T-helper 2 cell treated with Interferon-gamma antibody and Interleukin-4, amounts not matched to agents 5 μg/mL and 100 μg/mL, for 36 hours (primary cell): ENCODE data around the gene PPIF.

Experiments used
- DNase-seq: peaks from one replicate; pipeline ENCODE4 v3.0.0; 2021; ENCODE audit warnings: low spot score
- H3K27ac Mint-ChIP-seq: one replicate; pipeline ENCODE4 v1.8.0; 2021; ENCODE audit warnings: mild to moderate bottlenecking, mixed read lengths
- H3K27me3 Mint-ChIP-seq: one replicate; pipeline ENCODE4 v1.8.0; 2021; ENCODE audit warnings: low read depth, mixed read lengths
- H3K36me3 Mint-ChIP-seq: one replicate; pipeline ENCODE4 v1.8.0; 2021; ENCODE audit warnings: low read depth, mixed read lengths
- H3K4me1 Mint-ChIP-seq: one replicate; pipeline ENCODE4 v1.8.0; 2021; ENCODE audit warnings: low read depth, mixed read lengths
- H3K4me3 Mint-ChIP-seq: one replicate; pipeline ENCODE4 v1.8.0; 2022; ENCODE audit warnings: mild to moderate bottlenecking, moderate library complexity, mixed read lengths
- H3K9me3 Mint-ChIP-seq: one replicate; pipeline ENCODE4 v1.8.0; 2021; ENCODE audit warnings: mixed read lengths

The PPIF gene

DNA sequence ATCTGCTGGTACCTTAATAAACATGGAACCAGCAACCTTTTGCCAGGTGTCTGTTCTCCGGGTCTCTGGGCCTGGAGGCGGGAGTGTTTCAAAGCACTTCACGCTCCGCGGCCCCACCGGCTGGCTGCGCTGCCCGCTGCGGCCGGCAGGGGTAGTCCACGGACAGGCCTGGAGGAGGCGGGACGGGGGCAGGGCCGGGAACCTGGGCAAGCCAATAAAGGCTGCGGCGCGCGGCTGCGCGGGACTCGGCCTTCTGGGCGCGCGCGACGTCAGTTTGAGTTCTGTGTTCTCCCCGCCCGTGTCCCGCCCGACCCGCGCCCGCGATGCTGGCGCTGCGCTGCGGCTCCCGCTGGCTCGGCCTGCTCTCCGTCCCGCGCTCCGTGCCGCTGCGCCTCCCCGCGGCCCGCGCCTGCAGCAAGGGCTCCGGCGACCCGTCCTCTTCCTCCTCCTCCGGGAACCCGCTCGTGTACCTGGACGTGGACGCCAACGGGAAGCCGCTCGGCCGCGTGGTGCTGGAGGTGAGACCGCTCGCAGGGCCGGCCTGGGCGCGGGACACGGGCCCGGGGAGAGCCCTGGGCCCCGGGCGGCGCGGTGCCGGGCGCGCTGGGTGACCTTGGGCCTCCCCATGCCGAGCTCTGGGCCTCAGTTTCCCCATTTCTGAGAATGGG is at the start of gene PPIF:
Gene PPIF (plus strand): TSS at position 244 of the 668 bp plus-strand sequence. CDS start 80 bp downstream, at position 324.
- Mint-ChIP-seq H3K4me1 (peaks cover 31% of the 10 kb centered on the region), H3K9me3 (no peaks in the 10 kb centered on the region), H3K27ac (peak within 1 kb of the TSS; percentile 95), H3K36me3 (peaks cover 37% of the 10 kb centered on the region), H3K4me3 (peak within 1 kb of the TSS; percentile 93), H3K27me3 (no peaks in the 10 kb centered on the region)
- DNase-seq, result peak; percentile 93

DNA sequence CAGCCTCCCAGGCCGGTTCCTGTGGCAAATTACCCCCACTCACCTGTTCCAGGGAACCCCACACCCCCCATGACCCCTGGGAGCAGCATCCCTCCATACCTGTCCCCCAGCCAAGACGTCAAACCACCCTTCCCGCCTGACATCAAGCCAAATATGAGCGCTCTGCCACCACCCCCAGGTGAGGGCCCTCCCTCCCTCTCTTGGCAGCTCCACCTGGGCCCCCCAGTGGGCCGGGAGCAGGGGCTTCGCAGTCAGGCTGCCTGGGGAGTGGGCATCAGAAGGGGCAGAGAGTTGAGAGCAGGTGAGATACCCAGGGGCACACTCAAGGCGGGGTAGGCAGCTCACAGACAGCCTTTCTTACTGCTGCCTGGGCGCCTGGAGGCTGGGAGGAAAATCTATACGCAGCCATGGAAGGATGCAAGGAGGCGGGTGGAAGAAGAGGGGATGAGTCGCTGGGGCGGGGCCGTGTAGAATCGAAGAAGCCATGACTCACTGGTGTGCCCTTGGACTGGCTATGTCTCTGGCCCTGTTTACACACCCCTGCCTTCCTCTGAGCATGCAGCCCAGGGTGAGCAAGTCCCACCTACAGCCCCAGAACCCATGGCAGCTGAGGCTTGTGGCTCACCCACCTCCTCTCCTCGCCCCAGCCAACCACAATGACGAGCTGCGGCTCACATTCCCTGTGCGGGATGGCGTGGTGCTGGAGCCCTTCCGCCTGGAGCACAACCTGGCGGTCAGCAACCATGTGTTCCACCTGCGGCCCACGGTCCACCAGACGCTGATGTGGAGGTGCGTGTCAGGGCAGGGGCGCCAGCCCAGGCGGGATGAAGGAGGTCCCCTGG is 48.6 kb upstream of the PPIF start:
- peak; percentile 73 for DNase-seq
- peak overlapping the region; percentile 45 for H3K27ac Mint-ChIP-seq
- peaks cover 16% of the 10 kb centered on the region for H3K4me1 Mint-ChIP-seq
- H3K27me3 Mint-ChIP-seq, result no peaks in the 10 kb centered on the region
- no peaks in the 10 kb centered on the region for H3K9me3 Mint-ChIP-seq
- peaks cover 59% of the 10 kb centered on the region for H3K36me3 Mint-ChIP-seq
- H3K4me3 Mint-ChIP-seq, result no peak overlapping the region

DNA sequence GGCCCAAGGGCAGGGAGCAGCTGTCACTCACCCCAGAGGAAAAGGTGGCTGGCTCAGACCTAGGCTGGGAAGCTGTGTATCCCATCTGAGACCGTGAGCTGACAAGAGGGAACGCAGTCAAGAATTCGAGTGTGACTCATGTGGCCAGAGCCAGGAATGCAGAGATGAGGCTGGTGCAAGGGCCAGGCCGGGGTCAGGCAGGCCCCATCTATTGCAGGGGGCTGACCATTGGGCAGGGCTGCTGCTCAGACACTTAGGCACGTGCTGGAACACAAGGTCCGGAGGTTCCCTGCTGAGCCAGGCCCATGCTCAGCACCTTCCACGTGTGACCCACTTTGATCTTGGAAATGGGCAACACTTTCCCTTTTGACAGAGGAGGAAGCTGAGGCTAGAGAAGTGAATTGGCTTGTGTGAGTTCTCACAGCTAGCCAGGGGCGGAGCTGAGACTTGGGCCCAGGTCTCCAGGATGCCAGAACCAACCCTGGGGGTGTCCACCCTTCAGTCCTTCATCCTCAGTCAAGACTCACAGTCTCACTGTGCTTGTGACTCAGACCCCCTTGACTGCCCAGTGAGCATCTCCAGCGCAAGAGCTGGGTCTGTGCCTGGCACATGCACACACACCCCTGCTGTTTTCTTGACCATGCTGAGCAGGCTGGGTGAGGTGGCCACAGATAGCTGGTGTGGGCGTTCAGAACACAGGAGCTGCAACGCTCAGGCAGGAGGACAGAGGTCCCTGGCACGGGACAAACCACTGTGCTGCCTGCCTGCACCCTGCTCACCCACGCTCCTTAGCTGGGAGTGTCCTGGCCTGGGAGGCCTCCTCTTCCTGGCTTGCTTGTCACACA is 47.6 kb upstream of the PPIF start:
- no peaks in the 10 kb centered on the region for H3K9me3 Mint-ChIP-seq
- DNase-seq, result no peak
- no peak overlapping the region for H3K27ac Mint-ChIP-seq
- H3K27me3 Mint-ChIP-seq, result no peaks in the 10 kb centered on the region
- no peak overlapping the region for H3K4me3 Mint-ChIP-seq
- H3K36me3 Mint-ChIP-seq, result peaks cover 58% of the 10 kb centered on the region
- peaks cover 10% of the 10 kb centered on the region for H3K4me1 Mint-ChIP-seq

DNA sequence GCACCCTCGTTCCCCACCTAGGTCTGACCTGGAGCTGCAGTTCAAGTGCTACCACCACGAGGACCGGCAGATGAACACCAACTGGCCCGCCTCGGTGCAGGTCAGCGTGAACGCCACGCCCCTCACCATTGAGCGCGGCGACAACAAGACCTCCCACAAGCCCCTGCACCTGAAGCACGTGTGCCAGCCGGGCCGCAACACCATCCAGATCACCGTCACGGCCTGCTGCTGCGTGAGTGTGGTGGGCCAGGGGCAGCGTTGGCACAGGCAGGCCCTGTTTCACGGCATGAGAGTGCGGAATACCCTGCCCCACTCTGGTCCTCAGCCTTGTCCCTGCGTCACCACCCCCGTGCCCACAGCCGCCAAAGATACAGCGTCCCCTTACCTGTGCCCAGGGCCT is 46.6 kb upstream of the PPIF start:
- H3K27me3 Mint-ChIP-seq, result no peaks in the 10 kb centered on the region
- H3K4me3 Mint-ChIP-seq, result no peak overlapping the region
- peaks cover 3% of the 10 kb centered on the region for H3K4me1 Mint-ChIP-seq
- H3K9me3 Mint-ChIP-seq, result no peaks in the 10 kb centered on the region
- H3K27ac Mint-ChIP-seq, result peak overlapping the region; percentile 4
- DNase-seq, result no peak
- H3K36me3 Mint-ChIP-seq, result peaks cover 55% of the 10 kb centered on the region

DNA sequence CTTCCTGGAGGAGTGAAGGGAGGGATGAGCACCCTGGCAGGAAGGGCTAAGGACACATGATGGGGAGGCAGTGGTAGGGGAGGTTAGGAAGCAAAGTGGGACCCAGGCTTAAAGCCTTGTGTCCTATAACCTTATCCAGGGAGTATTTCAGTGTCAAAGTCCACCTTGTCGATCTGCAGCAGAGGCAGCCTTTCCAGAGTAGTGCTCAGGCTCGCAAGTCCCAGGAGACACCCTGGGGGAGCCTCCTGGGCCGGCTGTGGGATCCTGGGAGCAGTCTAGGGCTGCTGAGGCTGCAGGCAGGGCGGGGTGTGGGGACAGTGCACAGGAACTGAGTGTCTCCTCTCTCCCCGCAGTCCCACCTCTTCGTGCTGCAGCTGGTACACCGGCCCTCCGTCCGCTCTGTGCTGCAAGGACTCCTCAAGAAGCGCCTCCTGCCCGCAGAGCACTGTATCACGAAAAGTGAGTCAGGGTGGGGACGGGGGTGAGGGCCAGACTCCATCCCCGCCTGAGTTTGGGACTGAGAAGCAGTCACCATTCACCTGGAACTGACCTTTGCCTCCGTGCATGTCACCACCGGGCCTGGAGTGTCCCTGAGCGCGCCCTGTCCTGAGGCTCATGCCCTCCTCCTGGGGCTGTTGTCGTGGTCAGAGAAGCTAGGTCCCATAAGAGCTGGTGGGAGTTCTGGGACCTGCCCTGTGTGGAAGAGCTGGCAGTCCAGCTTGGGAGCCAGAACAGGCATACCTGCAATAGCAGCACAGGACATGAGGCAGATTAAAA is 45.3 kb upstream of the PPIF start:
- H3K27ac Mint-ChIP-seq, result peak overlapping the region; percentile 41
- no peak overlapping the region for H3K4me3 Mint-ChIP-seq
- H3K36me3 Mint-ChIP-seq, result peaks cover 49% of the 10 kb centered on the region
- no peaks in the 10 kb centered on the region for H3K9me3 Mint-ChIP-seq
- H3K4me1 Mint-ChIP-seq, result peaks cover 1% of the 10 kb centered on the region
- DNase-seq, result no peak
- no peaks in the 10 kb centered on the region for H3K27me3 Mint-ChIP-seq

DNA sequence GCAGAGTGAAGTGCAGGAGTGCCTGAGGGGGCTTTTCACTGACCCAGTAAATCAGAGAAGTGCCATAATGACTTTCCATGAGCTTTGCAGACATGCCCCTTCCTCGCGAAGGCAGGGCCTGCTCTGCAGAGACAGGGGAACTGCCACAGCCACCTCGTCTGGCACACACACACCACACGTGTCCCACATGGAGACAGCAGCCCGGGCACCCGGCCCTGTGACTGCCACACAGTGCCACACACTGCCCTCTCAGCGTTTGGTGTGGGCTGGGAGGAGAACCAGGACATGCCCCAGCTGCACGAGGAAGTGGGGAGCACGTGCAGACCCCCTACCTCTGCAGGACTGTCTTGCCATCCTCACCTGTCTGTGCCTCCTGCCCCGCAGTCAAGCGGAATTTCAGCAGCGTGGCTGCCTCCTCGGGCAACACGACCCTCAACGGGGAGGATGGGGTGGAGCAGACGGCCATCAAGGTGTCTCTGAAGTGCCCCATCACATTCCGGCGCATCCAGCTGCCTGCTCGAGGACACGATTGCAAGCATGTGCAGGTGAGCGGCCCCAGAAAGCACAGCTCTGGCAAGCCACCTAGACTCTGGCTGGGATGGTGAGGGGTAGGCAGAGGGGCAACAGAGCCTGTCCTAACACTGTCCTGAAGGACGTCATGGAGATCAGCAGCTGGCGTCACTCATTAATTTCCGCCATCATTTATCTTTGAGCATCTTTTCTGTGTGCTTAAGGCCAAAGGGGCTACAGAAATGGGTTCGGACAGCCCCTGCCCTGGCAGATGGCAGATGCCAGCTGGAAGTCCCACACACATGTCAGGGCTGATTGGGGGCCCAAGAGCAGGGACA is 43.4 kb upstream of the PPIF start:
- Mint-ChIP-seq H3K4me3 (no peak overlapping the region), H3K9me3 (no peaks in the 10 kb centered on the region), H3K4me1 (no peaks in the 10 kb centered on the region), H3K27ac (no peak overlapping the region), H3K36me3 (peaks cover 56% of the 10 kb centered on the region), H3K27me3 (no peaks in the 10 kb centered on the region)
- no peak for DNase-seq

DNA sequence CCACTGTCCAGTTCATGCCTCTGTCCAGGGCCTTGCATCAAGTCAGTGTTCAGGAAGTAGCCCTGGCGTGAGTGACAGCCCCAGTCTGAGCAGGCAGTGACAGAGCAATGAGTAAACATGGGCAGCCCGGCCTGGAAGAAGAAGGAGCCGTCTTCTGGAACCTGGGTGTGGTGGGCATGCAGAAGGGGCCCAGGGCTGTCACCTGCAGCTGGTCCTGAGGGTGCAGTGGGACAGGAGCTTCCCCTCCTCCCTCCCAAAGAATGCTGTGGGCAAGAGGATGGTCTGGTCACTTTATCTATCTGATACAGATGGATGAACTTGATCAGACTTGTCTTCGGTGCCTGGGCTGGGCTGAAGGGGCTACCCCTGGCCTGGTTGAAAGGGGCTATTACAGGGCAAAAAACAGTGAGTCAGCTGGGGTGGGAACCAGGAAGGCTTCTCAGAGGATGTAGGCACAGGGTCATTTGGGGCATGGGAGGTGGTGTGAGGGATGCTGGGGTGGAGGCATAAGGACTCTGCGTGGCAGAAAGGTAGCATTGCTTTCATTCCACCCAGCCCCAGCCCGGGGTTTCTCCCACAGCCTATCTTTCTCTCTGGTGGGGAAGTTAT is 42.7 kb upstream of the PPIF start:
- Mint-ChIP-seq H3K4me1 (no peaks in the 10 kb centered on the region), H3K27ac (no peak overlapping the region), H3K27me3 (no peaks in the 10 kb centered on the region), H3K9me3 (no peaks in the 10 kb centered on the region), H3K36me3 (peaks cover 51% of the 10 kb centered on the region), H3K4me3 (no peak overlapping the region)
- no peak for DNase-seq

DNA sequence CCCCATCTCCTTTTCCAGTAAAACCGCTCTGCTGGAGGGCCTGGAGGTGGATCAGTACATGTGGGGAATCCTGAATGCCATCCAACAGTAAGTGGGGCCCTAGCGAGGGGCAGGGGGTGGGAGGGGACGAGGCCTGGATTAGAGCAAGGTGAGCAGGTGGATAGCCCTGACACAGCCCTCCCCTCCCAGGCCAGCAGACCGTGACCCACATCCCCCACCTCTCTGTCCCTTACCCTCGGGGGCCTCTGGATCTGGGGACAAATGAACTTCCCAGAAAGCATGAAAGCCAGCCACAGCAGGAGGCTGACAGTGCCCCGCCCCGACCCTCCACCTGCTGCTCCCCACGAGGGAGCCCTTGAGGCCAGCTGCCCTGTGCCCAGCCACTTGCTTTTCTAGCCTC is 41.8 kb upstream of the PPIF start:
- Mint-ChIP-seq H3K27me3 (no peaks in the 10 kb centered on the region), H3K4me3 (no peak overlapping the region), H3K4me1 (no peaks in the 10 kb centered on the region), H3K9me3 (no peaks in the 10 kb centered on the region), H3K36me3 (peaks cover 45% of the 10 kb centered on the region), H3K27ac (no peak overlapping the region)
- DNase-seq, result no peak

DNA sequence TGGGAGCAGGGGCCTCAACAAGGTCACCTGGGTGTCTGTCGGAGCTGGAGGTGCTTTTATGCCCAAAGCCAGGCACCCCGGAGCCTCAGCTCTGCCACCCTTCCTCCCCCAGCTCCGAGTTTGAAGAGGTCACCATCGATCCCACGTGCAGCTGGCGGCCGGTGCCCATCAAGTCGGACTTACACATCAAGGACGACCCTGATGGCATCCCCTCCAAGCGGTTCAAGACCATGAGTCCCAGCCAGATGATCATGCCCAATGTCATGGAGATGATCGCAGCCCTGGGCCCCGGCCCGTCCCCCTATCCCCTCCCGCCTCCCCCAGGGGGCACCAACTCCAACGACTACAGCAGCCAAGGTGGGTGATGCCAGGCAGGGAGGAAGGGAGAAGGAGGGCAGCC is 41.3 kb upstream of the PPIF start:
- no peak overlapping the region for H3K4me3 Mint-ChIP-seq
- peaks cover 40% of the 10 kb centered on the region for H3K36me3 Mint-ChIP-seq
- no peak overlapping the region for H3K27ac Mint-ChIP-seq
- no peak for DNase-seq
- H3K9me3 Mint-ChIP-seq, result no peaks in the 10 kb centered on the region
- H3K27me3 Mint-ChIP-seq, result no peaks in the 10 kb centered on the region
- H3K4me1 Mint-ChIP-seq, result peaks cover 2% of the 10 kb centered on the region

DNA sequence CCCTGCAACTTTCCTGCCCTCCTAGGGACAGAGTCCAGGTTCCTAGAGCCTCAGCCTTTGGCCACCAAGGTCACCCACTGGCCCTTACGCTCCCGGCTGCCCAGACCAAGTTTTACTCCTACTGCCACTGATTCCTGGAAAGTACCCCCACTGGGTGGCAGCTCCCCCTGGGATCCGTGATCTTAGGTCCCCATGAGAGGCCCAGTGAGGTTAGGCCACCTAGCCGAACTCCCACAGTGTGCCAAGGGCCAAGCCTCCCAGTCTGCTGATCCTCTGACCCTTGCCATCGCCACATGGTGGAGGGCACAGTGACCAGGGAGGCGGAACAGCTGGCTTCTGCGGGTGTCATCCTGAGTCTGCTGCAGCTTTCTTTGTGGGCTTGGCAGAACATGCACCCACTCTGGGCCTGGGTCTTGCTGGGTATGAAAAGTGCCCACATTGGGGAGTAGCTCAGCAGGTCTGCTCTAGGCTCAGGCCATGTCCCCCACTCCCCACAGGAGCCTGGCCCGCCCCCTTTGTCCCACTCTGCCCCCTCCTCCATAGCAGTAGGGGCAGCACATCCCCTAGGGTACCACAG is 40.5 kb upstream of the PPIF start:
- Mint-ChIP-seq H3K27me3 (no peaks in the 10 kb centered on the region), H3K4me3 (no peak overlapping the region), H3K9me3 (no peaks in the 10 kb centered on the region), H3K36me3 (peaks cover 34% of the 10 kb centered on the region), H3K27ac (no peak overlapping the region), H3K4me1 (peaks cover 2% of the 10 kb centered on the region)
- DNase-seq, result no peak

DNA sequence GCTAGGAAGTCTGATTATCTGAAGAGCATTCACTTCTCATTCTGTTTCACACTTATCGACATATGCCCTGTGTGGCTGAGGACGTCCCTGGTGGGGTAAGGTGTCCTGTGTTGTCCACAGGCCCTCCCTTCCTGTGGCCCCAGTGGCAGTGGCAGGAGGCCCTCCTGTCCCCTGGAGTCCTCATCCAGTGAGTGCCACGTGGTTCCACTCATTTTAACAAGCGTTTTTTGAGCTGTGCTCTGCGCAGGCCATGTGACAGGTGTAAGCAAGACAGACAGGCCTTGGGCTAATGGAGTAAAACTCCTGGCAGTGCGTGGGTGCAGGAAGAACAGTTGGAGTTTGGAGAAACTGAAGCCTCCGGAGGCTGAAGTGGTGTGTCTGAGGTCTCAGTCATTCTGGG is 39.3 kb upstream of the PPIF start:
- Mint-ChIP-seq H3K4me3 (no peak overlapping the region), H3K4me1 (peaks cover 2% of the 10 kb centered on the region), H3K27me3 (no peaks in the 10 kb centered on the region), H3K27ac (no peak overlapping the region), H3K36me3 (peaks cover 32% of the 10 kb centered on the region), H3K9me3 (no peaks in the 10 kb centered on the region)
- no peak for DNase-seq

DNA sequence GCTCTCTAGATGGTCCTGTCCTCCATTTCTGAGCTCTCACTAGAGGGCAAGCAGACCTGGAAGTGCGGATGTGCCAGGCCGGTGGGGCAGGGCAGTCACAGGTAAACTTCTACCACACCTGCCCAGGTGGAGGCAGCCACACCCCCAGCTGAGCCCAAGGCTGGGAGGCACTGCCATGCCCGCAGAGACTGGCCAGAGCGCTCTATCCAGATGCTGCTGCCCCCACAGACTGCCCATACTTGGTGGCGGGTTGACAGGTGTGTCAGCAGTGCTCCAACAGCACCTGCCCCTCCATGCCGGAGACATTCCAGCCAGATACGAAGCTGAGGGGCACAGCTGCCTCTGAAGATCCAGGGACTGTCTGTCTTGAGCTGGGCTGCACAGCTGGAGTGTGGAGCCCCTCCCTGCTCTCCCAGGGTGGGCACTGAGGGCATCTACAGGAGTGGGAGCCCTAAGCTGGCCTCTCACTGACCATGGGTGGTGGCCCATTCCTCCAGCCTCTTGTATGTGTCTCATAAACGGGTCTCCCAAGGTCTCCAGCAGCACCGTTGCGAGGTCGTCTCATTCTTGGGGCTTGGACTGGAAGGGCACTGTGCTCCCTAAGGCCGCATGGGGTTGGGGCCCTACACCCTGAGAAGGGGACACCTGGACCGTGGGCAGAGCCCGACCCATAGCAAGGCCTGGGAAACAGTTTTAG is 38.2 kb upstream of the PPIF start:
- Mint-ChIP-seq H3K27me3 (no peaks in the 10 kb centered on the region), H3K9me3 (no peaks in the 10 kb centered on the region), H3K36me3 (peaks cover 33% of the 10 kb centered on the region), H3K27ac (peak overlapping the region; percentile 39), H3K4me3 (no peak overlapping the region), H3K4me1 (peaks cover 2% of the 10 kb centered on the region)
- no peak for DNase-seq
